MCF 10A (cell line): ENCODE data around the gene ALOX5. TPM values are rescaled to one million over a fixed set of nuclear protein-coding genes. Genes with fewer than 3 reads are reported as not detected.

ENCODE experiments used
- BruUV-seq: library from RNA; stranded (reverse); fragments of 400-500 nt; replicated peaks from 2 replicates; lab custom pipeline; 2021; lab: Mats Ljungman, UMichigan
- CTCF ChIA-PET: fragments of 300-600 bp; sonication (Branson Sonifier 250); formaldehyde crosslinking; extraction: SDS; loops from one replicate; lab custom pipeline; 2021; ENCODE audit warnings: antibody characterized with exemption, inconsistent platforms; lab: Yijun Ruan, JAX
- POLR2A ChIA-PET: fragments of 300-600, 350-650 bp; sonication (Branson Sonifier 250); formaldehyde crosslinking; extraction: SDS; loops from one replicate; lab custom pipeline; 2020; ENCODE audit warnings: antibody characterized with exemption, inconsistent platforms; lab: Yijun Ruan, JAX
- DNase-seq: peaks from one replicate; pipeline ENCODE4 v3.0.0-alpha.2; 2018; ENCODE audit not compliant: unreplicated experiment
- H3K27ac Mint-ChIP-seq: one replicate; pipeline ENCODE4 v1.8.0; 2022; ENCODE audit warnings: mild to moderate bottlenecking, low read depth, mixed read lengths; ENCODE audit not compliant: unreplicated experiment
- H3K27me3 Mint-ChIP-seq: one replicate; pipeline ENCODE4 v1.8.0; 2022; ENCODE audit warnings: mixed read lengths; ENCODE audit not compliant: insufficient read depth, unreplicated experiment
- H3K36me3 Mint-ChIP-seq: one replicate; pipeline ENCODE4 v1.8.0; 2022; ENCODE audit warnings: mild to moderate bottlenecking, moderate library complexity, mixed read lengths; ENCODE audit not compliant: insufficient read depth, unreplicated experiment
- H3K4me1 Mint-ChIP-seq: one replicate; pipeline ENCODE4 v1.8.0; 2022; ENCODE audit warnings: mixed read lengths; ENCODE audit not compliant: insufficient read depth, unreplicated experiment
- H3K4me3 Mint-ChIP-seq: one replicate; pipeline ENCODE4 v1.8.0; 2022; ENCODE audit warnings: mild to moderate bottlenecking, moderate library complexity, mixed read lengths; ENCODE audit not compliant: unreplicated experiment
- H3K9me3 Mint-ChIP-seq: one replicate; pipeline ENCODE4 v1.8.0; 2022; ENCODE audit warnings: mixed read lengths; ENCODE audit not compliant: unreplicated experiment
- CTCF ChIP-seq: fragments of 200-600 bp; IDR thresholded peaks from one replicate; pipeline ENCODE4 v1.8.0; 2022; ENCODE audit warnings: antibody characterized with exemption, mild to moderate bottlenecking; ENCODE audit not compliant: unreplicated experiment
- intact Hi-C: fragments of 100-400 bp; cut with micrococcal nuclease; formaldehyde crosslinking; loops from 2 replicates; pipeline ENCODE4 v1.14.1; 2022
- total RNA-seq: library from RNA; stranded (reverse); gene quantifications from 2 replicates; pipeline ENCODE4 v1.2.3, GENCODE V29; 2022

The ALOX5 gene
- total RNA-seq, 1 experiment from 2014 or later, result not detected

- Mint-ChIP-seq H3K27me3 (no peaks in the 10 kb centered on the region), H3K4me3 (no peak overlapping the region), H3K9me3 (no peaks in the 10 kb centered on the region), H3K36me3 (peaks cover 10% of the 10 kb centered on the region), H3K27ac (no peak overlapping the region), H3K4me1 (no peaks in the 10 kb centered on the region)
- ChIA-PET CTCF (interaction anchor here (0.6 to 2.1 kb wide), 40 partner anchors 9 to 1795 kb away, joined by 3 to 21 read pairs (median 4); partner anchors contain the start of gene ZFAND4), POLR2A (interaction anchor here (1.3 to 1.7 kb wide), 2 partner anchors 117 to 207 kb away, joined by 3 to 4 read pairs; partner anchors contain the start of gene ZFAND4)
- peak; percentile 83 for TF ChIP-seq CTCF
- DNase-seq, result peak; percentile 70
- no TSS peak for BruUV-seq
- intact Hi-C loops, result loop anchor here (1.0 to 10.0 kb wide), 4 partner anchors 207 to 458 kb away; partner anchors contain the start of gene ZFAND4
These were observed 91.0 kb downstream of the ALOX5 start for GRCh38 chr10:45464958-45465567.

- ChIA-PET POLR2A (no interaction called here), CTCF (interaction anchor here (0.6 to 1.0 kb wide), 2 partner anchors 14 to 127 kb away, joined by 3 read pairs; no protein-coding TSS in a partner anchor)
- H3K4me1 Mint-ChIP-seq, result no peaks in the 10 kb centered on the region
- no peak overlapping the region for H3K27ac Mint-ChIP-seq
- no peak for TF ChIP-seq CTCF
- peaks cover 5% of the 10 kb centered on the region for H3K36me3 Mint-ChIP-seq
- intact Hi-C loops, result loop anchor here (5.0 to 10.0 kb wide), 3 partner anchors 232 to 459 kb away; no protein-coding TSS in a partner anchor
- no peaks in the 10 kb centered on the region for H3K27me3 Mint-ChIP-seq
- no peaks in the 10 kb centered on the region for H3K9me3 Mint-ChIP-seq
- H3K4me3 Mint-ChIP-seq, result no peak overlapping the region
- BruUV-seq, result no TSS peak
- DNase-seq, result no peak
These were observed 92.8 kb downstream of the ALOX5 start for GRCh38 chr10:45466784-45467183.

- intact Hi-C loops, result loop anchor here (5.0 to 10.0 kb wide), 3 partner anchors 233 to 461 kb away; no protein-coding TSS in a partner anchor
- CTCF ChIA-PET, result interaction anchor here (0.5 to 0.7 kb wide), 2 partner anchors 208 to 1899 kb away, joined by 3 to 4 read pairs; no protein-coding TSS in a partner anchor
- no TSS peak for BruUV-seq
These were observed 94.1 kb downstream of the ALOX5 start for GRCh38 chr10:45468079-45468478.

More at GRCh38 chr10:45468079-45468478, 94.1 kb downstream of the ALOX5 start:
- DNase-seq, result no peak
- POLR2A ChIA-PET, result no interaction called here
- no peak for TF ChIP-seq CTCF
- H3K9me3 Mint-ChIP-seq, result no peaks in the 10 kb centered on the region
- H3K27me3 Mint-ChIP-seq, result no peaks in the 10 kb centered on the region
- no peaks in the 10 kb centered on the region for H3K4me1 Mint-ChIP-seq
- no peak overlapping the region for H3K4me3 Mint-ChIP-seq
- no peak overlapping the region for H3K27ac Mint-ChIP-seq
- H3K36me3 Mint-ChIP-seq, result peaks cover 5% of the 10 kb centered on the region
